Head of caudate nucleus (tissue), 42 donors: ENCODE results near the gene TRIM22.
"Not testable (repeated sequence)": the region's sequence is repeated elsewhere in the genome, so short reads cannot be mapped to it uniquely, and the experiment has no call there.

ENCODE experiments used
- DNase-seq, 42 donors: peaks; one replicate each; pipeline versions ENCODE4 v3.0.0 to v3.0.0-alpha.2; 2020 to 2021; ENCODE audit warnings: mixed read lengths in 7 of 42
- intact Hi-C: fragments of 100-400 bp; cut with DNase I; formaldehyde crosslinking; loops from one replicate; pipeline ENCODE4 v1.15.0; 2022

The TRIM22 gene

GRCh38 chr11:5689551-5689983 lies at the start of gene TRIM22:
Gene TRIM22 (plus strand): TSS chr11:5689790. CDS start chr11:5696233, 6,443 bp downstream.
- intact Hi-C loops: no loop called here
- peak in 10 of 42 donors; percentile 16 to 67 (median 26) for DNase-seq

- no peak for DNase-seq
- intact Hi-C loops: no loop called here
Observed at GRCh38 chr11:5639953-5640352, 49.6 kb upstream of the TRIM22 start.

- intact Hi-C loops: no loop called here
- no peak for DNase-seq
Observed at GRCh38 chr11:5643585-5643984, 46.0 kb upstream of the TRIM22 start.

- intact Hi-C loops: no loop called here
- no peak for DNase-seq
Observed at GRCh38 chr11:5646139-5646538, 43.5 kb upstream of the TRIM22 start.

- DNase-seq: no peak
- intact Hi-C loops: no loop called here
Observed at GRCh38 chr11:5655474-5655873, 34.1 kb upstream of the TRIM22 start.

GRCh38 chr11:5656956-5657355 lies 32.6 kb upstream of the TRIM22 start:
- intact Hi-C loops, DNase-seq: not testable (repeated sequence)

- intact Hi-C loops: no loop called here
- no peak for DNase-seq
Observed at GRCh38 chr11:5658318-5658717, 31.3 kb upstream of the TRIM22 start.

GRCh38 chr11:5663511-5663910 lies 26.1 kb upstream of the TRIM22 start:
- no peak for DNase-seq
- intact Hi-C loops: no loop called here

- DNase-seq: no peak
- intact Hi-C loops: no loop called here
Observed at GRCh38 chr11:5665051-5665570, 24.5 kb upstream of the TRIM22 start.

GRCh38 chr11:5665746-5666401 lies 23.7 kb upstream of the TRIM22 start:
- DNase-seq: no peak
- intact Hi-C loops: no loop called here

GRCh38 chr11:5666402-5666793 lies 23.2 kb upstream of the TRIM22 start:
- intact Hi-C loops: no loop called here

GRCh38 chr11:5671831-5672230 lies 17.8 kb upstream of the TRIM22 start:
- intact Hi-C loops: no loop called here
- no peak for DNase-seq

More at GRCh38 chr11:5666402-5666793, 23.2 kb upstream of the TRIM22 start:
- no peak for DNase-seq

- intact Hi-C loops: no loop called here
- DNase-seq: no peak
Observed at GRCh38 chr11:5674391-5674790, 15.2 kb upstream of the TRIM22 start.

GRCh38 chr11:5679811-5680210 lies 9.8 kb upstream of the TRIM22 start:
- DNase-seq: no peak
- intact Hi-C loops: no loop called here

- intact Hi-C loops, DNase-seq: not testable (repeated sequence)
Observed at GRCh38 chr11:5682890-5683441, 6.6 kb upstream of the TRIM22 start.

GRCh38 chr11:5683620-5684019 lies 6.0 kb upstream of the TRIM22 start:
- DNase-seq, intact Hi-C loops: not testable (repeated sequence)

GRCh38 chr11:5684036-5684645 lies 5.4 kb upstream of the TRIM22 start:
- intact Hi-C loops: no loop called here
- no peak for DNase-seq

- intact Hi-C loops: no loop called here
- DNase-seq: peak; percentile 36 to 91 (median 72)
Observed at GRCh38 chr11:5684646-5685362, 4.8 kb upstream of the TRIM22 start, which contains the start of gene TRIM5. Gene TRIM5 (minus strand): TSS chr11:5685074. CDS start chr11:5680177, 4,897 bp downstream.

- intact Hi-C loops: no loop called here
- DNase-seq: no peak
Observed at GRCh38 chr11:5686426-5686825, 3.2 kb upstream of the TRIM22 start.

- intact Hi-C loops: no loop called here
- no peak for DNase-seq
Observed at GRCh38 chr11:5688482-5688881, 1.1 kb upstream of the TRIM22 start.
